Activated effector memory CD4-positive, alpha-beta T cell treated with Interleukin-2 at 50 U/mL for 16 hours (primary cell): ENCODE measurements around the gene KCNH1.

ENCODE experiments used
- DNase-seq: peaks from one replicate; pipeline ENCODE4 v3.0.0-alpha.2; 2020

The KCNH1 gene

DNA sequence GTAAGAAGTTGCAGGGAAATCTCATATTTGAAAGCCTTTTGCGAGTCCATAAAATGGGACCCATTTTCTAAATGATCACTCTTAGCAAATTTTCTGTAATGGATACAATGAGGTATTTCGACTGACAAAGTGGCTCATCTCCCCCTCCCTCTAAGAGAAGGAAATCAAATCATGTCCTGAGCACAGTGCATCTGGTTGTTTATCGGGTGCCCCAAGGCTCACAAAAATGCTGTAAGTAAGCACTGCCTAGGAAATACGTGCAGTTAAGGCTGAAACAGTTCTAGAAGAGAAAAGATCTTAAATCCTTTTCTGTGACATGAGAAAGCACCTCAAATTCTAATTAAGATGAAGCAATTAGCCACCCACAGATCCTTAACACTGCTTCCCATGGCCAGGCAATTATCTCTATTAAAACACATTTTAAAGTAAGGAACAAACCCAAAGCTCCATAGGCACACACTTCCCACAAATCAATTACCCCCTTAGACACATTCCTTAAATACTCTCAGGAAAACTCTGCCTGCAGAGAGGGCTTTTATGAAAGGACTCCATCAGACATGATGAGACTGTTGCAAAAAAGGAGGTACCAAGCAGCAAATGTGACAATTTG, 216.3 kb downstream of the KCNH1 start:
- no peak for DNase-seq

DNA sequence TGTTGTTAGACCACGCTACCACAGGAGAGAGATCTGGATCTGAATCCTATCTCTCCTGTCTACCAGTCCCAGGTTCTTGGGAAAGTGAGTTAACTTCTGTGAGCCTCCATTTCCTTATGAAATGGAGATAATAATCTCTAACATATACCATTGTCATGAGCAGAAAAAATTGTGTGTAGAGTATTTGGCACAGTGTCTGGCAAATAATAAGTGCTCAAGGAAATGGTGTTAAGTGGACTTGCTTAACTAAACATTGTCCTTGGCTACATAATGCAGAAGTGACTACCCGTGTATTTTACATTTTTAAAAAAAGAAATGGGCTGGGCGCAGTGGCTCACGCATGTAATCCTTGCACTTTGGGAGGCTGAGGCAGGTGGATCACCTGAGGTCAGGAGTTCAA, 217.4 kb downstream of the KCNH1 start:
- DNase-seq: no peak

DNA sequence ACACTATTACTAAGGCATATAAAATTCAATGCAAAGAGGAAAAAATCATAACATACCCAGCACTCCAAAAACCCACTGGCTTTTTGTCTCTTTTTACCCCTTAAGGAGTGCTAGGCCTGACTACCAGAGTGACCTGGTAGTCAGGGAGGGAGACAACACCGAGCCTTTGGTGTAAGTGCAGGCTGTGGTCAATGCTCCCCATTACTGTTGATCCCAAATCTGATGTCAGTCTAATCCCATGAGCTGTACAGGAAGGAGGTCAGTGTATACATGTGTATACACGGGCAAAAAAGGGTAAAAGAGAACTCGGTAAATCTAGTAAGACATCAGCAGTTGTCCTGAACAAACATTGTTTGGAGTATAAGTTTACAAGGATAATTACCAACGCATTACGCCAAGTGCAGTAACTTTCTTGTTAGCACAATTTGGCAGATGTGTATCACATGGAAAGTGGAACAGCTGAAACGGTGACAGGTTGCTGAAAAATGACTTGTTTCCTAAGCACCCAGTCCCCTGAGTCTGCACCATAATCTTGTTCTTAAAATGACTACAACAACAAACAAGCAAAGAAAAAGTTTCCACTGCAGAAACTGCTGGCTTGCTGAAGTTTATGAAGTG, 217.9 kb downstream of the KCNH1 start:
- no peak for DNase-seq

DNA sequence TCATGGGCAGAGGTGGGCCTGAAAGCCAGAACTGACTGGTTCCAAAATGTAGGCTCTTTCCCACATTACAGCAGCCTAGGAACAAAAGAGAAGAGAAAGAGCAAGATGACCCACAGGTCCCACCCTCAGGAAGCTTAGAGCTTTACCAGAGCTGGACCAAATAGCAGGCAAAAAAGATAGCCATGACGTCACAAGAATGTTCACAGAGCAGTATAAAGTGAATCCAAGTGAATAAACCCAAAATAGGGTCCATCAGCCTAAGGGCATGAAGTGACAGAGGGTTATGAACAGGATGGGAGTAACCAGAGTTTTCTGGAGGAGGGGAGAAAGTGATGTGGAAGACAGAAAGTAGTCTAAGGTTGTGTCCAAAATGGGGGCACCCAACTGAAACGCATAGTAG, 221.2 kb downstream of the KCNH1 start:
- no peak for DNase-seq

DNA sequence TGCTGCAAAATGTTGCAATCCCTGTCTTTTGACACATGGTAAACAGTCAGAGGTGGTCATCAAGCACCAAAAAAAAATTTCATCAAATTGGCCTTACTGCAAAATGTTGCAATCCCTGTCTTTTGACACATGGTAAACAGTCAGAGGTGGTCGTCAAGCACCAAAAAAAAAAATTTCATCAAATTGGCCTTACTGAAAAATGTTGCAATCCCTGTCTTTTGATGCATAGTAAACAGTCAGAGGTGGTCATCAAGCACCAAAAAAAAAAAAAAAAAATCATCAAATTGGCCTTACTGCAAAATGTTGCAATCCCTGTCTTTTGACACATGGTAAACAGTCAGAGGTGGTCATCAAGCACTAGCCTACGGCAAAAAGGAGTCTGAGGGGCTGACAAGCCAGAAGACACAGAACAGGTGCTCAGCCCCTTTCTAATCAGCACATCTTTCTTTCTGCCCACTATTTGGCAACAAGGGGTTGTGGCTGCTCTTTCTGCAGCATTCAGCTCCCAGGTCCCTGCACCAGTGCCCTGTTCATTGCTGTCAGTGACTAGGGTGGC, 223.8 kb downstream of the KCNH1 start:
- DNase-seq: no peak

DNA sequence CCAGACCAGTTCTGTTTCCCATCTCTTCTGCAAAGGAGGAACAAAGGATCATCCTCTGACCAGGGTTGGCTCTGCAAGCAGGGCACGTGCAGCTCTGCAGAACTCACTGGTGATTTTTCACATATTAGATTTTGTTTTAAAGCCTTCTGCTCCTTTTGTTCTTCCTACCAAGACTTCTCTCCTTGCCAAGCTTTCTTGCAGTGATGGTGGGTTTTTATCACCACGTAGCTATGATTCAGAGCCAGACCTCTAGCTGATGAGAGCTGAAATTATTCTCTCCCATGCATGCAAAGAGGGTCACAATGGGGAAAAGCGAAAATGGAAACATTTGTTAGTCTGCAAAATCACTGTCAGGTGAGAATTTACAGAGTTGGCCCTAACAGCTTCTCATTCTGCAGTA, 225.2 kb downstream of the KCNH1 start:
- DNase-seq: no peak

DNA sequence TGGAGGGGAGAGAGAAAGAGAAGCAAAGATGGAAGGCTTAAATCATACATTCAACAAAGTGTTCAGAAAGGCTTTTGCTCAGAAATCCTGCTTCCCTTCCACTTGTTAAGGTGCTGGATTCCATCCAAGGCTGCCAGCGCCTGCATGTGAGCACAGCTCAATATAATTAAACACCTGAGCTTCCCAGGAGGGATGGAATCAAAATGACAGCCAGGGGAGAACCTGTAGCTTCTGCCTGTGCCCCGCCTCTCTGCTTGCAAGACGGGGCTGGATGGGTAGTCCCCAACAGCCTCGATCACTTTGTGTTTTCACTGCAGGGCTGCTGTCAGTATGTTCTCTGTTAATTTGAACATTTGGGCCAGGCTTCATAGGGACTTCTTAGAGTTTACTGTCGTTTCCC, 225.7 kb downstream of the KCNH1 start:
- no peak for DNase-seq

DNA sequence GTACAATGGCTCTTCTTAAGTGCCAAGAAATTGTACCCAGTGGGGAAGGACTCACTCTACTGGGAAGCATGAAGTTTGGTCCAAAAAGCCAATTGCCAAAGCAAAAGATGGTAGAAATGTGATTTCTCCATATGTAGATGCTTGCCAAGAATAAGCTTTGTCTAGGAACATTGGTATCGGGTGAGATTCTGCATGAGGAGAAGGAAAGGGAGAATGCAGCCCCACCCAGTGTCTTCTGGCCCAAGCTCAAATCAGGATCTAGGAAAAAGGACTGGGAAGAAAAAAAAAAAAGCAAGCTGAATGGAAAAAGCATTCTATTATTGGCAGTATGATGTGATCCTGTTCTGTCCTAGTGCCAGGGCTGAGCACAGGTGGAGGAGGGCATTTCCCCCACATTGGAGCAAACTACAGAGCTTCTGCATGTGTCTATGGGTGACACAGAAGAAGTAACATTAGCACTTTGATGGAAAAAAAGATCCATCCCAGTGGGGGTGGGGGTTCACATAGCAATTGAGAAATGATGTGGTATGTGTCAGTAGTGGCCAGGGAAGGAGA, 226.6 kb downstream of the KCNH1 start:
- no peak for DNase-seq

DNA sequence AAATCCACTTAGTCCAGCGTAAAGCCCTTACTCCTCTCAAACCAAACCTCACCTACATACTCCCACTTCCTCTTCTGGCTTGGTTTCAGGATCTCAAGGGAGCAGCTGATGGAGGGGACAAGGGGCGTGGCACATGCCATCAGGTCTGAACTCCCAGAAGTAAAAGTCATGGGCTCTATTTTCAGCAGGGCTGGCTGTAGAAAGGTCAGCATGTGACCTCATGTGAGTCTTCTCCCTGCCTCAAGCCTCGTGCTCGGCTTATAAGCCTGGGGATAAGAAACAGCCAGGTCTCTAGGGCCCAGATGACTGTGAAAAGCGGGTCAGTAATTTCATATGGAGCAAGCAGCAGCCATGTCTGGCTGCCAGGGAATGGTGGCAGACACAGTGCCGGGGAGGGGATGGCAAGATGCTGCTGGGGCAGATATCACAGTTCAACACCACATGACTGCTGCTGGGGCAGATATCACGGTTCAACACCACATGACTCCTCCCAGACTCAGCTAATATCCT, 227.9 kb downstream of the KCNH1 start:
- DNase-seq: no peak

DNA sequence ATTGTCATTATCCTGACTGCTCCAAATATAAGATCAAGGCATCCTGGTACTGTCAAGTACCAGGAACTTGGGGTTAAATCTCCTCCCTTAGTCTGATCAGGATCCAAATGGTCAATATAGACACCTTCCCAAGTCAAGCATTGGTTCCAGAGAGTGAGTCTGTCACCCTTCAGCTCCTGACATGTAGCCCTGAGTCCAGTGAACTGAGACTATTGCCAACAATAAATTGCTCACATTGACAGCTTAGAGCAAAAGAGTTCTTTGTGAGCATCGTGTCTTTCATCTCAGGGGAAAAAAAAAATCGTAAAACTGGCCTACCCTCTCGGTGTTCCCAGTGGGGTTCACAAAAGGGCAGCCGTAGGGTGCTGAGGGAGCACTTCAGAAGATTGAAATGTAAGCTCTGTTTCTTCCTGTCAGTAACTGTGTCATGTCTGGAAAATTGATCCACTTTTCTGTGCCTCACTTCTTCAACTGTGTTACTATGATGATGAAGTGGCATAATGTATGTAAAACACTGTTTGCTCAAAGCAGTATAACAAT, 228.5 kb downstream of the KCNH1 start:
- DNase-seq: no peak

DNA sequence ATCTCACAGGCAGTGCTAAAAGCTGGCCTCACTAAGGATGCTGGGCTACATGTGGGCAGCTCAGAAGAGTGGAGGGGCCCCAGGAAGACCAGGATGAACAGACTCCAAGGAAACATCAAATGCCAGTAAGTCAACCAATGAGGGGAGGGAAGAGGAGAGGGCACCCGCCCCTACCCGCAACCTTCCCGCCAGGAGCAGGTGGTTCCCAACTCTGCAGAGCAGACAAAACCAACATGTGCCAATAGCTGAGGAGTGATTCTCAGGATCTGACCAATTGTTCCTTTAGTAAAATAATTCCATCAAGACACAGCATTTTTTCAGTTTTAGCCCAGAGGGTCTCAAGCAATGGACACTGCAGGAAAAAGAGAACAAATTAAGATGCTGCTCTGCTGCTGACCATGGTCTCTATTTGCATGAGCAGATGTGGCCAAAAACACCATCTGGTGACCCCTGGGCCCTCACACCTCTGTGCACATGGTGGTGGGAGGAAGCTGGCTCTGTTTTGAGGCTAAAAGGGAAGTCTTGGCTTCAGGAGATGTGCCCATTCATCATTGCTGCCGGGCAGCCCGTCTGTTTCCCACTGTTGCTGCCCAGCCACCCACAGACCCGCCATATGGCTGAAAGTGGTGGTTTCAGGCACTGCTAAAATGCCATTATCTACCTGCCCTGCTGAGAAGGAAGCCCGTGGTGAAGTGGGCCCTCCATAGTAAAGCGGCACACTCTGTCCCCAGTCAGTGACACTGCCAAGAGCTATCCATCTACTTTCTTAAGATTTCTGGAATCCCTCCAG, 231.8 kb downstream of the KCNH1 start:
- DNase-seq: no peak

DNA sequence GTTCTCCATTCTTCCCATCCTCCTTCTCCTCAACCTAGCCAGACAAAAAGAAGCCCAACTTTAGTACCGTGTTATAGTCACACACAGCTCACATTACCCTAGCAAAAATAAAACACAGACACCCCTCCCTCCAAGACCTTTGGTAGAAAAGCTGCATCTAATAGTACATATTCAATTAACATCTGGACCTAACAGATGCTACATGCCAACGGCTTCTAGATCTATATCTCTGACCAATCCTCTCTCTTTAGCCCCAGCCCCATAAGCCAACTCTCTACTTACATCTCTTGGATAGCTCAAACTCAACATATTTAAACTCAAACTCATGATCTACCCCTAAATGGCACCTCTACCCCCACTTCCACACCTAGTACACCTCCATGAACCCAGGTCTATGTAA, 233.1 kb downstream of the KCNH1 start:
- no peak for DNase-seq

DNA sequence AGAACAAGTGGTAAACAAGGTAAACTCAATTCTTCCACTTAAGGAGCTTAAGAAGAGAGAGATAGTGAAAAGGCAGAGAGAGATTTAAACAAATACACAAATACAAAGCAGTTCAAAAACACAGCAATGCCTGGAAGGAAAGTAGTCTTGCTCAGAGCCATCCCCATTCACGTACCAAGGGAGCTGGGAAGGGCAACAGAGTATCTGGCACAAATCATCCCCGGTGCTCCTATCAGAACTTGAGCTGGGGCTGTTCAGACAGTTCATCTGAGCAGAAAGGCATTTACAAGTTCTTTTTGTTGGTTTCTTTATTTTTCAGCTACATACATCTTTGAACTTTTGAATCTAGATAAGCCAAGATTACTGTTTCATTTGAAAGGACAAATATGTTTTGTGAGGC, 233.9 kb downstream of the KCNH1 start:
- DNase-seq: no peak

DNA sequence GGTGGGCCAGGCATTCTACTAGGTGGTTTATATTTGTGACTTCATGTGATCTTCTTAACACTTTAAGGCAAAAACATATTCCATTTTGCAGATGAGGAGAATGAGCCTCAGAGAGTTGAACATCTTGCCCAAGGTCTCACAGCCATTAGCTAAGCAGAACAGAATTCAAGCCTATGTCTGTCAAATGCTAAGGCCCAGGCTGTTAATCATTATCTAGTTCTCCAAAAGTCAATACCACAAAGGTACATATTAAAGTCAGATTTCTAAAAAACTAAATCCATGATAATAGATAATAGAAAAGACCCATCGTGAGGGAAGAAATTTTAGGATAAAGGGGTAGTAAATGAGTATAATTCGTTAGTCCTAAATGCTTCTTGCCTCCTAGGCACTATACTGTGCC, 234.3 kb downstream of the KCNH1 start:
- DNase-seq: no peak

DNA sequence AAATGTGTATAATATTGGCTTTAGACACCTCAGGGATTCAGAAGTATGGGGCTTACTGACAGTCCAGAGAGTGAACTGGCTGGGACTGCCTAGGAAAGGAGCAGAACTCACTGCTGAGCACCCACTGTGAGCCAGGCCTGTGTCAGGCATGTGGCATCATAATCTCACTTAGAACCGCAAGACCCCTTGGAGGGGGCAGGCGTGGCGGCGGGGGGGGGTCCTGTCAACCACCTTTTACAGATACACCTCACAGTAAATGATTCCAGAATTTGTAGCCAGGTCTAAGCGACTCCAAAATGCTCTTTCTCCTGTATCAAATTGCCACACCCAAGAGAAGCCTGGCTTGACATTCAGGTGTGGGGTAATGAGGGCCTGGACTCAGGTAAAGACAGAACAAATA, 235.5 kb downstream of the KCNH1 start:
- DNase-seq: no peak

DNA sequence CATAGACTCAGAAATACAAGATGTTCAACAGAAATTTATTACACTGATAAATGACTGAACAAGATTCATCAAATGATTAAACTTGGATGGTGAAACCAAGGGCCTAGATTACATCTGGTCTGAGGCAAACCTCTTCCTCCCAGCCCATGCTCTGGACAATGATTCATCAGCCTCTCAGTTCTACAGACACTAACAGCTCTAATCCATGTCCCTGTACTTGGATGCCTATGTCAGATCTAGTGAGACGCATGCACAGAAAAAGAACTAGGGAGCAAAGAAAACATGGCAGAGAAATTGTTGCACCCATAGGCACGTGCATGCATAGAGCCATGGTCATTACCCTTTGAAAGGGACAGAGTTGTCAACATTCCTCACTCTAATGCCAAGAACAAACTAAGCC, 250.1 kb downstream of the KCNH1 start:
- no peak for DNase-seq

DNA sequence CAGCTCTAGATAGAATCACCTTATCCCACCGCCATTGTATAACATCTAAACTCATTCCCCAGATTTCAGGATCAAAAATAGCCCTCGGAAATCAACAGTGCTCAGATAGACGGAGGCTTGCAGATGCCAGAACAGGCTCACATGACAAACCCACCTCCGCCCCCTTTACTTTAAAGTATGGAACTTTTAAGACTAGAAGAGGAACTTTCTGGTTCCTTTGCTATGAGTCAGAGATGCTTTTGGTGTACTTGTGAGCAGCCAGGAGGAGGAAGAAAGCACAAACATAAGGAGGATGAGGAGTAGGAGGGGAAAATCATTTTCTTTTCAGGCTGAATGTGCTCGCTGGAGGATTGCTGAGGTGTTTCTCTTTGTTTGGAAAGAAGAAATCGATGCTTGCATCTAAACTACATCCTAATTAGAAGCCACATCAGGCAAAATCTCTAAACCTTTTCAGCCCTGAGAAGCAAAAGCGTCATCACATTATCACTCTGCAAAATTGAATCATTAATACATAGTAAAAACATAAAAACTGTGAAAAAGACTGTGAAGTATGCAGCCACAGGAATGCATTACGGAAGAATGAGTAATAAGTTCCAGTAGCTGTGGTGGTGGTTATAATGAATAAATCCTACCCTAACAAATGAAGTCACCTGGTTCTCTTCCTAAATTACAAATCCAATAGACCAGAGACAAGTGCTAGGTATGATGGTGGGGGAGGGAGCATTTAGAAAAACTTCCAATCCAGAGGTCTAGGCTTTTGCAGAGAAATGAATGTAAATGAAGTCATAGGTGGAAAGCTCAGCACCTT, 251.3 kb downstream of the KCNH1 start:
- DNase-seq: no peak

DNA sequence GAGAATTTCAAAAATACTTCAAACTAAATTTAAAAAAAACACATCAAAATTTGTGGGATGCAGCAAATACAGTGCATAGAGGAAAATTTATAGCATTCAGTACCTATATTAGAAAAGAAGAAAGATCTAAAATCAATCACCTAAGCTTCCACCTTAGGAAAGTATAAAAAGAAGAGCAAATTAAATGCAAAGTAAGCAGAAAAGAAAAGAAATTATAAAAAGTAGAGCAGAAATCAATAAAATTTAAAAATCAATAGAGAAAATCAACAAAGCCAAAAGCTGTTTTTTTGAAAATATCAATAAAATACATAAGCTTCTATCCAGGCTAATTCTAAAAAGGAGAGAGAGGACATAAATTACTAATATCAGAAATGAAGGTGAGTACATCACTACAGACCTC, 255.4 kb downstream of the KCNH1 start:
- no peak for DNase-seq

DNA sequence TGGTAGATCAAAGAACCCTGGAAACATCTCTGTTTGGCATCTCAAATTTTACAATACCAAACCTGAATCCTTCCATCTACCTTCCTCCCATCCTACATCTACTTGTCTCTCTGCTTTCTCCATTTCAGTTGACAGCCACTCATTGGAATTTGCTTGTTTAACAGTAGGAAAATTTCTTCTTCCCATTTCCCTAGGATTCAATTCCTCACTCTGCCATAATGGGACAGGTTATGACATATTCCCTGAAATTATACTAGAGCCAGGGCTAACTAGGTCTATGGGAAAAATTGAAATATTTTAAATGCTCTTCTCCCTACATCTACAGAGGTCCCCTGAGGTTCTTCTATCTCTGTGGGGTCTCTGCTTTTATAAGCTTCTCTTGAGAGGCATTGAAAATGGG, 257.7 kb downstream of the KCNH1 start:
- no peak for DNase-seq

DNA sequence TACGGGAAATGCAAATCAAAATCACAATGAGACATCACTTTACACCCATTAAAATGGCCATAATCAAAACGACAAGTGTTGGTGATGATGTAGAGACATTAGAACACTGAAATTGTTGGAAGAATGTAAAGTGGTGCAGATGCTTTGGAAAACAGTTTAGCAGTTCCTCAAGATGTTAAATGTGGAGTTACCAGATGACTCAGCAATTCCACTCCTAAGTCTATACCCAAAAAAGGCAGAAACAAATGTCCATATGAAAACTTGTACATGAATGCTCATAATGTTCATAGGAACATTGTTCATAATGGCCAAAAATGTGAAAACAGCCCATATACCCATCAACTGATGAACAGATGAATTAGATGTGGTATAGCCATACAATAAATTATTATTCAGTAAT, 267.4 kb downstream of the KCNH1 start:
- no peak for DNase-seq

DNA sequence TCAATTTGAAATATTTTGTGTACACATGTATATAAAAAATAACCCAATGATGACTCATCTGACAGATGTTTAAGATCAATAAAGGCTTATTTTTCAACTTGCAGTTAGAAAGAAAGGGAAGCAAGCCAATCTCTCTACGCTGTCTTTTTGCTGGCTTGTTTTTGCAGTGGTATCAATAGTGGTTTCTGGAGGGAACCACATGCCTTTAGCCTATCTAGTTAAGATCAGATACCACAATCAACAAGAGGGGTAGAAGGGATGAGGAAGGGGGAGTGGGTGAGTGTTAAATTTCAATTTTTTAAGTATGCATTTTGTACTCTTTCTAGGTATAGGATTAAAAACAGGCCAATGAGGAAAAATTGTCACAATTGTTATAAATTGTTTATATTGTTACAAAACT, 276.2 kb downstream of the KCNH1 start:
- DNase-seq: no peak

DNA sequence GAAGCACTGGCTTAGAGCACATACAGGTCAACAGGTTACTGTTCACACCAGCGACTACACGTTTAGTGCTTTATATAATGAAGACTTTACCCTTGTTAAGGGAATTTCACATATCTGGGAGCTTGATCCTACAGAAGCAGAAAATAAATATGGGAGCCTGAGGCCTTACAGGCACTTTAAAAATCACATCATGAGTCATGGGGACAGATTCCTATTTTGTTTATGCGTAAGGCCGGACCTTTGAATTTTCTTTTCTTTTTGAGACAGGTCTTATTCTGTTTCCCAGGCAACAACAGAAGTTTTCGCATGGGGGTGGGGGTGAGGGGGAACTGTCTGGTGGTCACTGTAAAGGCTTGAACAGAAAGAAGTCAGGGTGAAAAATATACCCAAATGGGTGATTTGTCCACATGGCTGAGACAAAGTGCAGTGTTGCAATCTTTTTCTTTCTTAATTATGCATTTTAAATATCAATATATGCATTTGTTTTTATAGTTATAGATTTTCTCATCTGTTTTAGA, 276.7 kb downstream of the KCNH1 start:
- DNase-seq: no peak
